GM23338 (cell line): ENCODE data around the gene KRT71.

Source experiments
- CREB1 ChIP-seq: fragments of 250-450 bp; sonication (Bioruptor Pico); IDR thresholded peaks from 2 replicates; pipeline ENCODE4 v1.5.0; 2020; ENCODE audit warnings: low read depth, mild to moderate bottlenecking, moderate library complexity
- CTCF ChIP-seq, 2 experiments: fragments of 200-600 bp in 1 of 2; sonication (generic) in 1 of 2; conservative IDR thresholded peaks; 2 replicates each; pipeline versions ENCODE4 v1.5.1 to v1.6.1; 2016 to 2017; ENCODE audit warnings: antibody characterized with exemption in 2 of 2, low read depth in 2 of 2, mild to moderate bottlenecking in 2 of 2, moderate library complexity in 1 of 2
- ETS1 ChIP-seq: IDR thresholded peaks from 2 replicates; pipeline ENCODE4 v1.6.1; 2016; ENCODE audit warnings: antibody characterized with exemption
- EZH2 ChIP-seq: fragments of 200-600 bp; sonication (generic); IDR thresholded peaks from one replicate; pipeline ENCODE4 v1.8.0; 2017; ENCODE audit warnings: antibody characterized with exemption, mild to moderate bottlenecking, low read depth; ENCODE audit not compliant: unreplicated experiment
- EZH2phosphoT487 ChIP-seq: fragments of 200-600 bp; sonication (generic); IDR thresholded peaks from one replicate; pipeline ENCODE4 v1.8.1; 2018; ENCODE audit warnings: antibody characterized with exemption; ENCODE audit not compliant: unreplicated experiment
- JUNB ChIP-seq: IDR thresholded peaks from one replicate; pipeline ENCODE4 v1.6.1; 2016; ENCODE audit warnings: antibody characterized with exemption; ENCODE audit not compliant: unreplicated experiment
- POLR2AphosphoS5 ChIP-seq: IDR thresholded peaks from 2 replicates; pipeline ENCODE4 v1.6.1; 2016; ENCODE audit warnings: antibody characterized with exemption, low read depth
- REST ChIP-seq: IDR thresholded peaks from one replicate; pipeline ENCODE4 v1.6.1; 2018; ENCODE audit warnings: antibody characterized with exemption; ENCODE audit not compliant: unreplicated experiment
- STAT1 ChIP-seq: IDR thresholded peaks from one replicate; pipeline ENCODE4 v1.6.1; 2016; ENCODE audit warnings: antibody characterized with exemption; ENCODE audit not compliant: unreplicated experiment
- ZNF114 ChIP-seq: fragments of 250-450 bp; sonication (Bioruptor Pico); IDR thresholded peaks from 2 replicates; pipeline ENCODE4 v1.5.0; 2020; ENCODE audit warnings: mild to moderate bottlenecking, moderate library complexity
- ZNF331 ChIP-seq: fragments of 250-450 bp; sonication (Bioruptor Pico); IDR thresholded peaks from 2 replicates; pipeline ENCODE4 v1.5.0; 2020; ENCODE audit warnings: low read depth, mild to moderate bottlenecking, moderate library complexity

- TF ChIP-seq REST = no peak
- TF ChIP-seq CTCF (conservative IDR thresholded peaks at IDR 0.05; ENCODE audit: low read depth in 2 of 2) = peak; percentile 7 to 58; a peak in 3 of 4 replicates
- TF ChIP-seq EZH2 = no peak
- no peak for TF ChIP-seq ZNF114 (CRISPR knock-in tag)
- TF ChIP-seq CREB1 (CRISPR knock-in tag) = no peak
- no peak for TF ChIP-seq POLR2AphosphoS5
- no peak for TF ChIP-seq EZH2phosphoT487
- TF ChIP-seq JUNB = no peak
- TF ChIP-seq STAT1 = no peak
- TF ChIP-seq ZNF331 (CRISPR knock-in tag) = no peak
- TF ChIP-seq ETS1 = no peak
Measured at GRCh38 chr12:52587563-52587962, 34.6 kb upstream of the KRT71 start.
